Upper lobe of left lung (tissue), 4 donors: ENCODE data around the gene CDK6.

Experiments
- EP300 ChIP-seq, 4 donors: sonication (generic); formaldehyde crosslinking; IDR thresholded peaks; one replicate each; pipeline ENCODE4 v1.5.1; 2017; ENCODE audit warnings: antibody characterized with exemption in 4 of 4, control low read depth in 2 of 4
- POLR2A ChIP-seq, 4 donors: fragments of 450-650 bp; IDR thresholded peaks; one replicate each; pipeline ENCODE4 v1.5.1; 2016 to 2017; ENCODE audit warnings: antibody characterized with exemption in 4 of 4, mild to moderate bottlenecking in 2 of 4
- POLR2AphosphoS5 ChIP-seq, 2 donors: sonication (generic); formaldehyde crosslinking; IDR thresholded peaks; one replicate each; pipeline ENCODE4 v1.5.1; 2017; ENCODE audit warnings: antibody characterized with exemption in 2 of 2
- TF ChIP-seq, protein P1 (sequence below), 6 experiments: fragments of 450-650 bp in 4 of 6; fragments of 200-600 bp in 2 of 6; sonication (generic) in 2 of 6; IDR thresholded peaks; one replicate each; pipeline ENCODE4 v1.5.1; 2016 to 2019; ENCODE audit warnings: antibody characterized with exemption in 6 of 6

DNA sequence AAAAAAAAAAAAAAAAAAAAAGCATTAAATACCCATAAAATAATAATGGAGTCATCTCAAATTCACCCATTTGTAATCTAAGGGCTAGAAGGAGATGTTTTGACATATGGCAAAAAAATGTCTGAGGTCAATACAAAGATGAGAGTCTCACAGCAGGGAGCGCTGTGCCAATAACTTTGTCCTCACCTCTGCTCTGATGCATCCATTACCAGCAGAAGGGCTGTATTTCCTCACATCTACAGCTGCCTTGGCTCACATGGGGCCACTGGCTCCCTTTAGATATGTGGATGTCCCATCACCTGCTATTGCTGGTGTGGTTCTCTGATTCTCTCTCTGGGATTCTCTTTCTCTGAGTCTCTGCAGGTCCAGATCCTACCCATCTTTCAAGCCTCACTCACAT is 155.9 kb downstream of the CDK6 start:
- TF ChIP-seq POLR2A (IDR thresholded peaks at IDR 0.05) (no peak), POLR2AphosphoS5 (IDR thresholded peaks at IDR 0.05) (no peak), EP300 (IDR thresholded peaks at IDR 0.05) (no peak)
- TF ChIP-seq, protein P1, sequence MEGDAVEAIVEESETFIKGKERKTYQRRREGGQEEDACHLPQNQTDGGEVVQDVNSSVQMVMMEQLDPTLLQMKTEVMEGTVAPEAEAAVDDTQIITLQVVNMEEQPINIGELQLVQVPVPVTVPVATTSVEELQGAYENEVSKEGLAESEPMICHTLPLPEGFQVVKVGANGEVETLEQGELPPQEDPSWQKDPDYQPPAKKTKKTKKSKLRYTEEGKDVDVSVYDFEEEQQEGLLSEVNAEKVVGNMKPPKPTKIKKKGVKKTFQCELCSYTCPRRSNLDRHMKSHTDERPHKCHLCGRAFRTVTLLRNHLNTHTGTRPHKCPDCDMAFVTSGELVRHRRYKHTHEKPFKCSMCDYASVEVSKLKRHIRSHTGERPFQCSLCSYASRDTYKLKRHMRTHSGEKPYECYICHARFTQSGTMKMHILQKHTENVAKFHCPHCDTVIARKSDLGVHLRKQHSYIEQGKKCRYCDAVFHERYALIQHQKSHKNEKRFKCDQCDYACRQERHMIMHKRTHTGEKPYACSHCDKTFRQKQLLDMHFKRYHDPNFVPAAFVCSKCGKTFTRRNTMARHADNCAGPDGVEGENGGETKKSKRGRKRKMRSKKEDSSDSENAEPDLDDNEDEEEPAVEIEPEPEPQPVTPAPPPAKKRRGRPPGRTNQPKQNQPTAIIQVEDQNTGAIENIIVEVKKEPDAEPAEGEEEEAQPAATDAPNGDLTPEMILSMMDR (IDR thresholded peaks at IDR 0.05) = no peak
